HG03045 (cell line): ENCODE results near the gene DNAH8.

Source experiments
- ATAC-seq: cut with Tn5 transposase; IDR thresholded peaks from one replicate; pipeline ENCODE4 v1.9.1; 2021; ENCODE audit warnings: mild to moderate bottlenecking, moderate library complexity; ENCODE audit not compliant: unreplicated experiment

The DNAH8 gene, protein sequence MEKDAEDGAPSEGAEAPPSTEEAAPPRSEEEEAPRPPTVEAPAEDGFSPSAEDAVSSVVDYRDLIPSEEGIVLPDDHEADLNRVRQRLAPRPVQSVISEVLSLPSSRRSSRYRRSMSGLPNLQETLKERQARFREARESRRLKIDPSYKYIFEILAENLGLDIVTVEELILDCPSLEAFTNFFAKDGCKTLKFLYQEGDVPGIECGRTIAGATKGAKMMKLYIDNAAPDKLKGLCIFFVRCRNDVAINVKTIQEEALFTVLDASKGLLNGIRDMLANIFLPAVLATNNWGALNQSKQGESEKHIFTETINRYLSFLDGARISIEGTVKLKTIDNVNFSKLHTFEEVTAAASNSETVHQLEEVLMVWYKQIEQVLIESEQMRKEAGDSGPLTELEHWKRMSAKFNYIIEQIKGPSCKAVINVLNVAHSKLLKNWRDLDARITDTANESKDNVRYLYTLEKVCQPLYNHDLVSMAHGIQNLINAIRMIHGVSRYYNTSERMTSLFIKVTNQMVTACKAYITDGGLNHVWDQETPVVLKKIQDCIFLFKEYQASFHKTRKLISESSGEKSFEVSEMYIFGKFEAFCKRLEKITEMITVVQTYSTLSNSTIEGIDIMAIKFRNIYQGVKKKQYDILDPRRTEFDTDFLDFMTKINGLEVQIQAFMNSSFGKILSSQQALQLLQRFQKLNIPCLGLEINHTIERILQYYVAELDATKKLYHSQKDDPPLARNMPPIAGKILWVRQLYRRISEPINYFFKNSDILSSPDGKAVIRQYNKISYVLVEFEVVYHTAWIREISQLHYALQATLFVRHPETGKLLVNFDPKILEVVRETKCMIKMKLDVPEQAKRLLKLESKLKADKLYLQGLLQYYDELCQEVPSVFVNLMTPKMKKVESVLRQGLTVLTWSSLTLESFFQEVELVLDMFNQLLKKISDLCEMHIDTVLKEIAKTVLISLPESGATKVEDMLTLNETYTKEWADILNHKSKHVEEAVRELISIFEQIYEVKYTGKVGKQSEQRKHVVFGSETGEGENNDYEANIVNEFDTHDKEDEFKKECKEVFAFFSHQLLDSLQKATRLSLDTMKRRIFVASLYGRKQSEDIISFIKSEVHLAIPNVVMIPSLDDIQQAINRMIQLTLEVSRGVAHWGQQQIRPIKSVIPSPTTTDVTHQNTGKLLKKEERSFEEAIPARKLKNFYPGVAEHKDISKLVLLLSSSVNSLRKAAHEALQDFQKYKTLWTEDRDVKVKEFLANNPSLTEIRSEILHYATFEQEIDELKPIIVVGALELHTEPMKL (N-terminal part only)

GRCh38 chr6:38715016-38715689 is at the start of gene DNAH8:
Gene DNAH8, plus strand, starts transcription at chr6:38715311. Its CDS starts 7,499 bp downstream, at chr6:38722810.
- no peak for ATAC-seq

DNA sequence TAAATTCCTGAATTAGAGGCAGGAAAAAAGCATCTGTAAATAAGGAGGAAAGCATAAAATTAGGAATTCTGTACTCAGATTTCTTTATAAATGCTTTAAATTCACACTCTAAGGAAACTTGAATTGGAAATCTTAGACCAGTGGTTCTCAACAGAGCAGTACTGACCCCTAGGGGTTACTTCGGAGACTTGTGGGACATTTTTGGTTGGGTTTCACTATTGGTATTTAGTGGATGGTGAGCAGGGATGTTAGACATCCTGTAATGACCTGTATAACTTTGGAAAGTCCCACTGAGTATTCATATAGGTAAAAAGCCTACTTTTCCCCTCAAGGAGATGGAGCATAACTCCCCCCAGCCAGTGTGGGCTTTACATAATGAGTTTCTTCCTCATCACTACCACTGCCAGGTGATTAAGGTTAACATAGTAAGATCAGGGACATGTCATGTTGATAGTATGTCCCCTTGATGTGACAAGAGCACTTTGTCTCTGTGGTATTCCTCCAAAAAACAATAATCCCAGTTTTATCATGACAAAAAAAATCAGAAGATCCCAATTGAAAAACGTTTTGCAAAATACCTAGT is 43.1 kb upstream of the DNAH8 start:
- ATAC-seq: peak; percentile 69

DNA sequence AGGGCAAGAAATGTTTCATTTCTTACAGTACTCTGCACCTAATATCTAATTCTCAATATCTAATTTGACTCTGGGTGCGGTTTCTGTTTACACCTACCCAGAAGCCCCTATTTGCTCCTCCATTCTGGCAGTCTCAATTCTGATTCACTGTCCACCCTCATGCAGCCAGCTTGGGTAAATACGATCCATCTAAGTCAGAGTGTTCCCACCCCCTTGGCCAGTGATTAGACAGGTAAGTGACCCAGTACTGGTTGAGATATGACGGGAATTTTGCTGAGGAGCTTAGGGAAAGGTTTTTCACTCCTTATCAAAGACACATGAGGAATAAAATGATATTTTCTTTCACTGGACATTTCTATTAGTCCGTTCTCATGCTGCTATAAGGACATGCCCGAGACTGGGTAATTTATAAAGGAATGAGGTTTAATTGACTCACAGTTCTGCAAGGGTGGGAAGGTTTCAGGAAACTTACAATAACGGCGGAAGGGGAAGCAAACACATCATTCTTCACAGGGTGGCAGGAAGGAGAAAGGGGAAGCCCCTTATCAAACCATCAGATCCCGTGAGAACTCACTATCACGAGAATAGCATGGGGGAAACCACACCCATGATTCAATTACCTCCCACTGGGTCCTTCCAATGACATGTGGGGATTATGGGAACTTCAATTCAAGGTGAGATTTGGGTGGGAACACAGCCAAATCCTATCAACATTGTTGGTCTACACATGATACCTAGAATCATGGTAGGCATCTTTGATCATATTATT is 41.5 kb upstream of the DNAH8 start:
- no peak for ATAC-seq

- ATAC-seq: no peak
These were observed 38.7 kb upstream of the DNAH8 start for GRCh38 chr6:38676236-38676973.

- ATAC-seq: no peak
These were observed 38.1 kb upstream of the DNAH8 start for GRCh38 chr6:38676974-38677544.

DNA sequence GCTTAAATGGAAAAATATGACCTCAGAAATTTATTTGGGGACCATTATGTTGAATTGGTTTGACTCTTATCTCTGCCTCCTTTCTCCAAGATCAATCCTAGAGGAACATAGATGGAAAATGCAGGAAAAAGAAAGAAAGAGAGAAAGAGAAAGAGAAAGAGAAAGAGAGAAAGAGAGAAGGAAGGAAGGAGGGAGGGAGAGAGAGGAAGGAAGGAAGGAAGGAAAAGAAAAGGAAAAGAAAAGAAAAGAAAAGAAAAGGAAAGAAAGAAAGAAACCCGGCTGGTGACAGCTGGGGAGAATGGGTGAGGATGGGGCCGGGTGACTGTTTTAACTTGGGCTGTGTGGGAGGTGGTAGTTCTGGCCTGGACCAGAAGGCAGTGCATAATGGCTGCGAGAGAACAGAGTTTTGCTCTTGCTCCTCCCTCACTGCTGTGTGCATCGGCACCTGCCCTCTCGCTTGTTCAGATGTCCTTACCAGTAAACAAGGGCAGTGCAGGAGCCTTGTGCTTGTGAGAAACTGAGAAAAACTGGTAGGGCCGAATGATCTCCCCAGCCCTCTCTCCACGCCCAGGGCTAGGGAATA is 36.8 kb upstream of the DNAH8 start:
- no peak for ATAC-seq

DNA sequence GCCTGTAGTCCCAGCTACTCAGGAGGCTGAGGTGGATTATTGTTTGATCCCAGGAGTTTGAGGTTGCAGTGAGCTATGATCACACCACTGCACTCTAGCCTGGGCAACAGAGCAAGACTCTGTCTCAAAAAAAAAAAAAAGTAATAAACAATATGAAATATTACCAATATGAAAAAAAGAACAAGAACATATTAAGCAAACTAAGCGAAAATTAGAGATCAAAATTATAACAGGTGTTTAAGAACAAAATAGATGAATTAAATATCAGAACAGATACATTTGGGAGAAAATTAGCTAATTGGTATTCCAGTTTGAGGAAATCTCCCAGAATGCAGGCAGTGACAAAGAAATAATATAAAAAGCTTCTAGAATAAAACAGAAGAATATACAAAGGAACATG is 35.4 kb upstream of the DNAH8 start:
- no peak for ATAC-seq

DNA sequence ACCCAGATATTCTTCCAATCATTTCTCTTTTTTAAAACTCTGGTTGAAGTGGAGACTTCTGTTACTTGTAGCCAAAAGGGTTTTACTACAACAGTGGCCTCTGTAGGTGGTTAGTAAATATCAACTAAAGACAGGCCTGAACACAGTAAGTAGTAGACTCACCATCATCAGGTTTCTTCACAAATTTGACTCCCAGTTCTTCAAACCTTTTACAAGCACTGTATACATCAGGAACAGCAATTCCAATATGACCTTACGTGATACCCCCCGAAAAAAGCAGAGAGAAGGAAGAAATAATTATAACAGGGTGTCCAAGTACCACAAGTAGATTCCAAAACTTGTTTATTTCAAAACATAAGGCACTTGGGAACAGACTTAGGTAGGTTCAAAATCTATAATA is 33.3 kb upstream of the DNAH8 start:
- ATAC-seq: no peak

- ATAC-seq: no peak
These were observed 30.9 kb upstream of the DNAH8 start for GRCh38 chr6:38684237-38684636.

GRCh38 chr6:38684904-38685303 is 30.2 kb upstream of the DNAH8 start:
- ATAC-seq: no peak

- ATAC-seq: no peak
These were observed 28.7 kb upstream of the DNAH8 start for GRCh38 chr6:38686270-38687042.

- no peak for ATAC-seq
These were observed 28.1 kb upstream of the DNAH8 start for GRCh38 chr6:38687043-38687353.

DNA sequence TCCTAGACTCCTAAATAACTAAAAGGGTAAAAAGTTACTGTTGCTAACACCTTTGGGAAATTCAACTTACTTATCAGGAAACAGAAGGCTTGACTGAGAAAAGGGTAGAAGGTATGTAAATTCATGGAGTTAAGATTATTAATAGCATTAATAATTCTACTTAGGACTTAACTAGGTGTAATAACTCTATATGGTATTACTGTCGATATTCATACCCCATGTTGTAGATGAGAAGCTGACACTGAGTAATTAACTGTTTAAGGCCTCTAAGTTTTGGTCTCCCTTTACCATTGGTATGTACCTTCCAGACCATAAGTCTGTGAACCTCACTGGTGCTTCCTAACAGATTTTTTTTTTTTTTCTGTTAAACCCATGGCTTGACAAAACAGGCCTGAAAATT is 27.6 kb upstream of the DNAH8 start:
- ATAC-seq: no peak

DNA sequence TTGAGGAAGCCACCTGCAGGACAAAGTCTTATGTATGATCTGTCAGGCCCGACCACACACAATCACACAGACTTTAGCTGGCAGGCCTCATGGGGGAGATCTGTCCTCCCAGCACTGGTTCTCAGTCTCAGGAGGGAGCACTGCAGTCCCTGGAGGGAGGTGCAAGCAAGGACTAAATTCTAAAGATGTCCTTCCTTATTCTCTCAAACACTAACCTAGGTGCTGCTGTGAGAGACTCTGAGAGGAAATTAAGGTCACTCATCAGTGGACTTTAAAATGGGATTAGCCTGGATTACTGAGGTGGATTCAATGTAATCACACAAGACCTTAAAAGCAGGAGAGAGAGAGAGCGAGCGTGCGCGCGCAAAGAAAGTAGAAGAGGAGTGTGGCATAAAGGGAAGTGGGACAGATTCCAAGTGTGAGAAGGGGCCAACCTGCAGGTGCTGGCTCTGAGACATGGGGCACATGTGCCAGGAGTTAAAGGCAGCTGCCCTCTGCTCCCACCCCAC is 26.5 kb upstream of the DNAH8 start:
- no peak for ATAC-seq

GRCh38 chr6:38695227-38695900 is 19.7 kb upstream of the DNAH8 start:
- no peak for ATAC-seq

DNA sequence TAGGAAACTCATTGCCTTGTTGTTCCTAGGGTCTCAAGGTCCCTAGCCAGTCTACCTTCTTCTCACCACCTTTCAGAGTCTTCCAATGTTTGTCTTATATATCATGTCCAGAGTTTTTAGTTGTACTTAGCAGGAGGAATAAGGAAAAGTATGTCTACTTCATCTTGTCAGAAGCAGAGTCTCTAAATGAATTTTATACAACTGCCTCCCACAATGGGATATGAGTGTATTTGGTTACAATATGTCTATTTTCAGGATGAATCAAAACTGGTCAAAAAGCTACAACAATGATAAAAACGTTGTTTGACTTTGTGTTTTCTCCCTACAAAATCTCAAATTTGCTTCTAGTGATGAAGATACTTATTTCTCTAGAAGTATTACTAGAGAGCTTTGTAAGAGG is 19.2 kb upstream of the DNAH8 start:
- ATAC-seq: no peak

DNA sequence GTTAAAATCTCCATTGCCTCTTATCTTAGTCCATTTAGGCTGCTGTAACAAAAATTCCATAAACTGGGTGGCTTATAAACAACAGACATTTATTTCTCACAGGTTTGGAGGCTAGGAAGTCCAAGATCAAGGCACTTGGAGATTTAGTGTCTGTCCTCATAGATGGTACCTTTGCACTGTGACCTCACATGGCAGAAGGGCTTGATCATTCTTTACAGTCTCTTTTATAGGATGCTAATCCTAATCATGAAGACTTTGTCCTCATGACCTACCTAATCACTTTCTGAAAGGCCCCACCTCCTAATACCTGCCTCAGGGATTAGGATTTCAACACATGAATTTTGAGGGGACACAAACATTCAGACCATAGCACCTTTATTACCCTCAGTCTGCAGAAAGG is 18.8 kb upstream of the DNAH8 start:
- no peak for ATAC-seq
